G401.6 (cell line): Measurements from ENCODE around the gene ZBTB44.
"Not testable (repeated sequence)": the region's sequence is repeated elsewhere in the genome, so short reads cannot be mapped to it uniquely, and the experiment has no call there.

Source experiments
- FAIRE-seq: peaks from 2 replicates; lab custom pipeline; 2012; peaks lifted over from hg19 to GRCh38; lab: Jason Lieb, UNC

Gene ZBTB44

GRCh38 chr11:130194241-130195023 is 120.3 kb downstream of the ZBTB44 start:
- FAIRE-seq: no peak

- FAIRE-seq: not testable (repeated sequence)
These were observed 121.2 kb downstream of the ZBTB44 start for GRCh38 chr11:130193551-130193950.

- no peak for FAIRE-seq
These were observed 121.9 kb downstream of the ZBTB44 start for GRCh38 chr11:130192845-130193267.

GRCh38 chr11:130191896-130192295 is 122.8 kb downstream of the ZBTB44 start:
- FAIRE-seq: no peak

GRCh38 chr11:130190371-130190881 is 124.3 kb downstream of the ZBTB44 start:
- FAIRE-seq: no peak

GRCh38 chr11:130189492-130190210 is 125.1 kb downstream of the ZBTB44 start:
- FAIRE-seq: no peak

GRCh38 chr11:130188585-130189347 is 126.0 kb downstream of the ZBTB44 start:
- FAIRE-seq: no peak

- no peak for FAIRE-seq
These were observed 126.7 kb downstream of the ZBTB44 start for GRCh38 chr11:130188047-130188446.

GRCh38 chr11:130187096-130187495 is 127.6 kb downstream of the ZBTB44 start:
- FAIRE-seq: no peak

- FAIRE-seq: no peak
These were observed 130.7 kb downstream of the ZBTB44 start for GRCh38 chr11:130183878-130184610.

GRCh38 chr11:130181295-130182272 is 133.1 kb downstream of the ZBTB44 start:
- FAIRE-seq: no peak

GRCh38 chr11:130180896-130181294 is 133.8 kb downstream of the ZBTB44 start:
- FAIRE-seq: no peak

GRCh38 chr11:130180491-130180890 is 134.2 kb downstream of the ZBTB44 start:
- no peak for FAIRE-seq

GRCh38 chr11:130179396-130180306 is 135.1 kb downstream of the ZBTB44 start:
- FAIRE-seq: no peak

GRCh38 chr11:130178441-130179339 is 136.0 kb downstream of the ZBTB44 start:
- FAIRE-seq: no peak

GRCh38 chr11:130177782-130178181 is 136.9 kb downstream of the ZBTB44 start:
- FAIRE-seq: no peak
